Esophagus muscularis mucosa (tissue), 4 donors: ENCODE measurements around the gene DCDC2. TPM values are rescaled to one million over a fixed set of nuclear protein-coding genes. Genes with fewer than 3 reads are reported as not detected.
"Not testable (repeated sequence)": the region's sequence is repeated elsewhere in the genome, so short reads cannot be mapped to it uniquely, and the experiment has no call there.

Experiments
- DNase-seq: peaks from one replicate; pipeline ENCODE4 v3.0.0-alpha.2; 2017; ENCODE audit errors: extremely low spot score
- H3K27ac ChIP-seq, 4 donors: fragments of 200-600 bp; sonication (generic); replicated peaks in 1 of 4; 1 replicate in 3 of 4; 2 replicates in 1 of 4; pipeline ENCODE4 v1.5.1; 2016 to 2019; ENCODE audit warnings: mild to moderate bottlenecking in 1 of 4
- H3K27me3 ChIP-seq, 4 donors: fragments of 200-600 bp; sonication (generic); one replicate each; pipeline versions ENCODE4 v1.5.1 to v1.6.0; 2016 to 2019
- H3K36me3 ChIP-seq, 4 donors: fragments of 200-600 bp; sonication (generic); one replicate each; pipeline ENCODE4 v1.5.1; 2016 to 2019
- H3K4me1 ChIP-seq, 4 donors: fragments of 200-600 bp; sonication (generic); one replicate each; pipeline ENCODE4 v1.5.1; 2016 to 2019
- H3K4me3 ChIP-seq, 4 donors: fragments of 200-600 bp; sonication (generic); 1 replicate in 2 of 4; 2 replicates in 2 of 4; pipeline ENCODE4 v1.5.1; 2016 to 2019; ENCODE audit warnings: mild to moderate bottlenecking in 4 of 4, moderate library complexity in 1 of 4
- H3K9me3 ChIP-seq, 4 donors: fragments of 200-600 bp; sonication (generic); 1 replicate in 3 of 4; 2 replicates in 1 of 4; pipeline ENCODE4 v1.5.1; 2016 to 2019
- EP300 ChIP-seq: sonication (generic); formaldehyde crosslinking; IDR thresholded peaks from one replicate; pipeline ENCODE4 v1.6.1; 2017; ENCODE audit warnings: antibody characterized with exemption
- POLR2A ChIP-seq: fragments of 450-650 bp; IDR thresholded peaks from one replicate; pipeline ENCODE4 v1.6.1; 2017; ENCODE audit warnings: antibody characterized with exemption, moderate library complexity, mild to moderate bottlenecking, low read depth
- POLR2AphosphoS5 ChIP-seq, 2 donors: sonication (generic); formaldehyde crosslinking; IDR thresholded peaks; one replicate each; pipeline ENCODE4 v1.6.1; 2017; ENCODE audit warnings: antibody characterized with exemption in 2 of 2
- WGBS: methylation state at CpG from one replicate; pipeline ENCODE4 v1.1.5; 2018; 5-methylcytosine and 5-hydroxymethylcytosine counted together
- intact Hi-C: fragments of 100-400 bp; cut with DNase I; formaldehyde crosslinking; loops from one replicate; pipeline ENCODE4 v1.15.1; 2023
- total RNA-seq, 4 donors: library from RNA; depleted of rRNA; stranded (reverse); fragments of >200 nt; gene quantifications; one replicate each; pipeline versions ENCODE4 v1.1.0 to v1.2.1, GENCODE V29; 2016
- TF ChIP-seq, protein P1 (sequence below), 3 experiments: fragments of 200-600 bp in 2 of 3; fragments of 450-650 bp in 1 of 3; sonication (generic) in 2 of 3; IDR thresholded peaks; one replicate each; pipeline ENCODE4 v1.5.1; 2017 to 2019; ENCODE audit warnings: antibody characterized with exemption in 3 of 3, mild to moderate bottlenecking in 2 of 3, moderate library complexity in 1 of 3

Gene DCDC2
- total RNA-seq, 4 donors from 2014 or later = not detected

DNA sequence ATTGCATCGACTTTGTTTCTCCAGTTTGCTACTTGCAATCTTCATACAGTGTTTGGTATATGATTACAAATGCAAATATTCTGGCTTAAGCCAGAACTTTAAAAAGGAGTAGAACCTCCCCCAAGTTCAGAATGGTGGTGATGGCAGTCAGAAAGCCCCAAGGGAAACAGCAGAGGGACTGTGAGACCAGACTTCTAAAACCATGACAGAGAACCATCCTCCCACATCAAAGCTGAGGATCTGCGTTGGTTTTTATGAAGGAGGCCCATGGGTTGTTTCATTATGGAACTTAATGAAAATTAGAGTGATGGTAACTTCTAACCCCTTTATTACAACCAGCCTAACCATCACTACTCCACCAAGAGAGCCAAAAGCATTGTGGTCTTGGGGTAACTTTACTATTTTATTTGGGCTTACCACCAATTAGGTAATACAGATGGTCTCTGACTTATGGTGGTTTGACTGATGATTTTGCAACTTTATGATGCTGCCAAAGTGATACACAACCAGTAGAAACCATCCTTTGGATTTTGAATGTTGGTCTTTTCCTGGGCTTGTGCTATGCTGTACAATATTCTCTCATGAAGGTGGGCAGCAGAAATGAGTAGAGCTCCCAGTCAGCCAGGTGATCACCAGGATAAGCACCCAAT is 34.0 kb upstream of the DCDC2 start:
- Histone ChIP-seq H3K4me1 (no peaks in the 10 kb centered on the region), H3K9me3 (no peaks in the 10 kb centered on the region), H3K27ac (no peak overlapping the region), H3K27me3 (peaks cover 0 to 20% (median 0%) of the 10 kb centered on the region in 4 donors), H3K36me3 (no peaks in the 10 kb centered on the region), H3K4me3 (no peak overlapping the region)
- TF ChIP-seq EP300 = no peak
- no peak for TF ChIP-seq POLR2AphosphoS5 (IDR thresholded peaks at IDR 0.05)
- TF ChIP-seq, protein P1, sequence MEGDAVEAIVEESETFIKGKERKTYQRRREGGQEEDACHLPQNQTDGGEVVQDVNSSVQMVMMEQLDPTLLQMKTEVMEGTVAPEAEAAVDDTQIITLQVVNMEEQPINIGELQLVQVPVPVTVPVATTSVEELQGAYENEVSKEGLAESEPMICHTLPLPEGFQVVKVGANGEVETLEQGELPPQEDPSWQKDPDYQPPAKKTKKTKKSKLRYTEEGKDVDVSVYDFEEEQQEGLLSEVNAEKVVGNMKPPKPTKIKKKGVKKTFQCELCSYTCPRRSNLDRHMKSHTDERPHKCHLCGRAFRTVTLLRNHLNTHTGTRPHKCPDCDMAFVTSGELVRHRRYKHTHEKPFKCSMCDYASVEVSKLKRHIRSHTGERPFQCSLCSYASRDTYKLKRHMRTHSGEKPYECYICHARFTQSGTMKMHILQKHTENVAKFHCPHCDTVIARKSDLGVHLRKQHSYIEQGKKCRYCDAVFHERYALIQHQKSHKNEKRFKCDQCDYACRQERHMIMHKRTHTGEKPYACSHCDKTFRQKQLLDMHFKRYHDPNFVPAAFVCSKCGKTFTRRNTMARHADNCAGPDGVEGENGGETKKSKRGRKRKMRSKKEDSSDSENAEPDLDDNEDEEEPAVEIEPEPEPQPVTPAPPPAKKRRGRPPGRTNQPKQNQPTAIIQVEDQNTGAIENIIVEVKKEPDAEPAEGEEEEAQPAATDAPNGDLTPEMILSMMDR (IDR thresholded peaks at IDR 0.05) = no peak
- no peak for TF ChIP-seq POLR2A
- WGBS = 84% methylated on average over 2 of the region's 2 CpGs
- intact Hi-C loops = no loop called here
- no peak for DNase-seq

DNA sequence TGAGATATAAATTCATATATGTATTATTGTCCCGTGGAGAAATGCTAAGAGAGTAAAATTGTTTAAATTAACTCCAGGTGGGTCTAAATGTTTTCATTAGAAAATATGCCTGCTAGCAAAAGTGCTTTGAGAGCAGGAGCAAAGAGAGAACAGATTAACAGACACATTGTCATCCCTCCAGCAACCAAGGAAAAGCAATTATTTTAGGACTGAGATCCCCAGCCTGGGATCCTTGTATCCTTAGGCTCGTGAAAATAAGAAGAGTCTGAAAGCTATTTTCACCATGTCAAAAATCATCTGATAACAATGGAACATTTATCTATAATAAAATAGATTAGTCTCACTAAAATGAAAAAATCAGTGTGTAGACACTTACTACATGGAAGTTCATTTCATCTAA is 33.3 kb upstream of the DCDC2 start:
- H3K27me3 ChIP-seq = peaks cover 0 to 13% (median 0%) of the 10 kb centered on the region in 4 donors
- intact Hi-C loops = no loop called here

DNA sequence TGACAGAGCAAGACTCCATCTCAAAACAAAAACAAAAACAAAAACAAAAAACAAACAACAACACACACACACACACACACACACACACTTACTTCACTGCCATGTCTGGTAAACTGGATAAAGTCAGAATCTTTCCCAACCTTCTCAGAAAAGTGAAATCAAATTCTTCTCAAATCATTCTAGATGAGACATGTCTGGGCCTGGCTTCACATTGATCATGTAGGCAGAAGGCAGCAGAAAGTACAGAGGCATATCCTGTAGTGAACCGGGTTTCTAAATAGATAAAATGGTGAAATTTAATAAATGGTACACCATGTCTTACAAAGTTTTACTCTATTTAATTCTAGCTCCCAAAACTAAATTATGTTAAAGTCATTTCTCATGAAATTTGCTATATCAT is 30.0 kb upstream of the DCDC2 start:
- no peaks in the 10 kb centered on the region for H3K36me3 ChIP-seq
- TF ChIP-seq, protein P1 (IDR thresholded peaks at IDR 0.05) = no peak
- TF ChIP-seq POLR2A (no peak), EP300 (no peak), POLR2AphosphoS5 (IDR thresholded peaks at IDR 0.05) (no peak)
- H3K9me3 ChIP-seq = no peaks in the 10 kb centered on the region
- WGBS = 92% methylated on average over 1 of the region's 1 CpG
- DNase-seq = no peak
- H3K4me3 ChIP-seq = no peak overlapping the region
- no peaks in the 10 kb centered on the region for H3K27me3 ChIP-seq
- intact Hi-C loops = loop anchor here (2.0 kb wide), 1 partner anchor 105 kb away; no protein-coding TSS in a partner anchor
- no peak overlapping the region for H3K27ac ChIP-seq
- H3K4me1 ChIP-seq = no peaks in the 10 kb centered on the region

More for the DNA sequence above, 33.3 kb upstream of the DCDC2 start:
- no peak for DNase-seq
- H3K9me3 ChIP-seq = no peaks in the 10 kb centered on the region
- no peak for TF ChIP-seq EP300
- no peak for TF ChIP-seq POLR2AphosphoS5 (IDR thresholded peaks at IDR 0.05)
- TF ChIP-seq POLR2A = no peak
- TF ChIP-seq, protein P1 (IDR thresholded peaks at IDR 0.05) = no peak
- H3K36me3 ChIP-seq = no peaks in the 10 kb centered on the region
- H3K4me3 ChIP-seq = no peak overlapping the region
- no peak overlapping the region for H3K27ac ChIP-seq
- WGBS = 29% methylated on average over 2 of the region's 2 CpGs
- H3K4me1 ChIP-seq = no peaks in the 10 kb centered on the region

DNA sequence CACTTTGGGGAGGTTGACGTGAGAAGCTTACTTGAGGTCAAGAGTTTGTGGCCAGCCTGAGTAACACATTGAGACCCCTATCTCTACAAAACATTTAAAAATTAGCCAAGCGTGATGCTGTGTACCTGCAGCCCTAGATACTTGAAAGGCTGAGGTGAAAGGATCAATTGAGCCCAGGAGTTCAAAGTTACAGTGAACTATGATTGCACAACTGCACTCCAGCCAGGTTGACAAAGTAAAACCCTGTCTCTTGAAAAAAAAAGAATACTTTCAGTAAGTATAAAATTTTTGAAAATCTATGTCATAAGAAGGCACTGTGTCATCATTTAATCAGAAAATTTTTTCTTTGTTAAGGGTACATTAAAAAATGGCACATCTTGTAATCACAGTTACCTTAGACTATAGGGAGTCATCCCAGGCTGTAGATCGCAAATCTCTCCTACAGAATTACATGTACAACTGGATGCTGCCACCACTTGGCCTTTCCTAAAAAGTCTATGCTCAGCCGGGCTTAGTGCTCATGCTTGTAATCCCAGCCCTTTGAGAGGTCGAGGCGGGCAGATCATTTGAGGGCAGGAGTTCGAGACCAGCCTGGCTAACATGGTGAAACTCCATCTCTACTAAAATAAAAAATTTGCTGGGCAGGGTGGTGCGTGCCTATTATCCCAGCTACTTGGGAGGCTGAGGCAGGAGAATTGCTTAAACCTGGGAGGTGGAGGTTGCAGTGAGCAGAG is 27.8 kb upstream of the DCDC2 start:
- no peak for DNase-seq
- H3K36me3 ChIP-seq = no peaks in the 10 kb centered on the region
- intact Hi-C loops = no loop called here
- H3K27ac ChIP-seq = no peak overlapping the region
- H3K4me3 ChIP-seq = no peak overlapping the region
- 83% methylated on average over 8 of the region's 8 CpGs for WGBS
- no peaks in the 10 kb centered on the region for H3K27me3 ChIP-seq
- no peaks in the 10 kb centered on the region for H3K4me1 ChIP-seq
- H3K9me3 ChIP-seq = no peaks in the 10 kb centered on the region
- TF ChIP-seq POLR2AphosphoS5 (IDR thresholded peaks at IDR 0.05) (no peak), EP300 (no peak), POLR2A (no peak)
- TF ChIP-seq, protein P1 (IDR thresholded peaks at IDR 0.05) = no peak

DNA sequence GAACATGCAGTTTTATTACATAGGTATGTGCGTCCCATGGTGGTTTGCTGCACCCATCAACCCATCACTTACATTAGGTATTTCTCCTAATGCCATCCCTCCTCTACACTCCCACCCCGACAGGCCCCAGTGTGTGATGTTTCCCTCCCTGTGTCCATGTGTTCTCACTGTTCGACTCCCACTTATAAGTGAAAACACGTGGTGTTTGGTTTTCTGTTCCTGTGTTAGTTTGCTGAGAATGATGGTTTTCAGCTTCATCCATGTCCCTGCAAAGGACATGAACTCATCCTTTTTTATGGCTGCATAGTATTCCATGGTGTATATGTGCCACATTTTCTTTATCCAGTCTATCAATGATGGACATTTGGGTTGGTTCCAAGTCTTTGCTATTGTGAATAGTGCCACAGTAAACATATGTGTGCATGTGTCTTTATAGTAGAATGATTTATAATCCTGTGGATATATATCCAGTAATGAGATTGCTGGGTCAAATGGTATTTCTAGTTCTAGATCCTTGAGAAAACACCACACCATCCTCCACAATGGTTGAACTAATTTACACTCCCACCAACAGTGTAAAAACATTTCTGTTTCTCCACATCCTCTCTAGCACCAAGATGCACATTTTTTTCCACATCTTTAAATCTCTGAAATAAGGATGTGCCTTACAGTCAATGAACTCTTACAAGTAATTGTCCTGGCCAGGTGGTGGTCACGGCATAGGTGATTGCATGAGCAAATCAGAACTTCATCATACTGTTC is 26.7 kb upstream of the DCDC2 start:
- H3K36me3 ChIP-seq, intact Hi-C loops, H3K27me3 ChIP-seq, H3K4me3 ChIP-seq, H3K27ac ChIP-seq, DNase-seq, H3K4me1 ChIP-seq, H3K9me3 ChIP-seq: not testable (repeated sequence)
- WGBS = 97% methylated on average over 5 of the region's 5 CpGs

DNA sequence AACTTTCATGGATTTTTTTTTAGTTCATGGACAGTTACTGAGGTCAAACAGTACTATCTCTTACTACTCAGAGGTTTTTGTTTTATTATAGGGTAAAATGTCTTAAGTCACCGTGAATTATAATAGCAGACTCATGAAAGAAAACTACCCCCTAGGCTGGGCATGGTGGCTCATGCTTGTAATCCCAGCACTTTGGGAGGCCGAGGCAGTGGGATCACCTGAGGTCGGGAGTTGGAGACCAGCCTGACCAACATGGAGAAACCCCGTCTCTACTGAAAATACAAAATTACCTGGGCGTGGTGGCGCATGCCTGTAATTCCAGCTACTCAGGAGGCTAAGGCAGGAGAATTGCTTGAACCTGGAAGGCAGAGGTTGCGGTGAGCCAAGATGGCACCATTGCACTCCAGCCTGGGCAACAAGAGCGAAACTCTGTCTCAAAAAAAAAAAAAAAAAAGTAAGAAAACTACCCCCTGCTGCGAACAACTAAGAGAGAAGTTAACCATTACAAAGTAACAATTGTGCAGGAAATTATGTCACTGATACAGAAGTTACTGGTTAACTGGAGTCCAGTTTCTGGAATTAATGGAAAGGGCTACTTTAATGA is 25.1 kb upstream of the DCDC2 start:
- H3K9me3 ChIP-seq, H3K27ac ChIP-seq, H3K27me3 ChIP-seq, H3K4me1 ChIP-seq, intact Hi-C loops, DNase-seq, H3K36me3 ChIP-seq, H3K4me3 ChIP-seq: not testable (repeated sequence)
- WGBS = 95% methylated on average over 9 of the region's 9 CpGs
